Measurements from ENCODE around the gene CDR2. TPM values are rescaled to one million over a fixed set of nuclear protein-coding genes. Genes with fewer than 3 reads are reported as not detected.
A peak's percentile ranks its signal among the peaks of the same experiment; 100 is the strongest.

CDR2 gene
- total and polyA plus RNA-seq, 2 of the 13 experiments (the other 11 are each of a cell fraction or from before 2014, with no cell fraction given): 59.0 to 78.9 TPM

DNA sequence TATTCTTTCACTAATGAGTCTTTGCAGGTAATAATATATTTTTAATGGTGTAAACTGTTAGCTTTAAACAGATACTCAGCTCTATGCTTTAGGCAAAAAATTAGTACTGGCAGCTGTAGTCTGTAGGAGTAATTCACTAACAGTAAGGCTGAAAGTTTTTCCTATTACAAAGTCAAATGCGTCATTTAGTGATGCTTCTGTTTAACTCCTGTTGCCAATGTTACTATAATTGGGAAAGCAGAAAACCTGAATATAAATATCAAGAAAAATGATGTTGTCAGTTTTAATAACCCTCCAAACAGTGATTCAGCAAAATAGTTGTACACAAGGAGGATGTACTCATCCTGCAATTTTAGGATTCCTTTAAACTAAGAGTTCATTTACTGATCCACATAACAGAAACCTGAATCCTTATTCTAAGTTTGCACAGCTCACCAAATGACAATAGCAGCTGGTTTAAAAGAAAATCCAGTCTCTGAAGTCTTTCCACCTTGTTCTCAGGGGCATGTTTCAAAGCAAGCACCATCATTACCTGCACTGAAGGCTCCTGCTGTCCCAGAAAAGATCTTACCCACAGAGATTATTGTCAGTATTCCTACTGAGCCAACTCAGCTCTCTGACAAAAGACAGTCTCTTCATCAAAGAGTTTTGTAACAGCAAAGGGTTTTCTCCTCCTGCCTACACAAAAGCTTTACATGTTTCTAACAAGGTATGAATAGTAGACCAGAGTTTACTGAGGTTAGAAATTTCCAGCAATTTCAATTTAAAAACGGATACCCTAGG, 4.2 kb downstream of the CDR2 start:
- Histone ChIP-seq H3K9ac (ENCODE audit: insufficient read depth, low read depth, low read length) (peak overlapping the region; percentile 96; the same call in 1 of the 2 replicates), H3K36me3 (replicated peaks in 1 of 2; ENCODE audit: control insufficient read depth in 1 of 2, insufficient read depth in 2 of 2, low read length in 2 of 2) (peaks cover 5 to 27% of the 10 kb centered on the region in 2 experiments; a peak in 4 of 5 replicates), H3K9me3 (ENCODE audit: low read length) (no peaks in the 10 kb centered on the region), H4K20me1 (ENCODE audit: insufficient read depth, low read length) (peaks cover 46% of the 10 kb centered on the region), H3K27me3 (ENCODE audit: control insufficient read depth in 1 of 2, insufficient read depth in 2 of 2, low read length in 2 of 2) (no peaks in the 10 kb centered on the region; a peak in 1 of 5 replicates), H2AFZ (ENCODE audit: low read length) (no peak overlapping the region), H3K4me3 (replicated peaks in 1 of 3; ENCODE audit: insufficient read depth in 1 of 3, low read depth in 2 of 3, low read length in 3 of 3) (peak overlapping the region; percentile 3 to 21 (median 6); a peak in 3 of 6 replicates), H3K4me1 (ENCODE audit: insufficient read depth, low read length) (peaks cover 73% of the 10 kb centered on the region), H3K79me2 (ENCODE audit: insufficient read depth, low read length) (peaks cover 92% of the 10 kb centered on the region), H3K4me2 (ENCODE audit: low read depth, low read length) (peak overlapping the region; percentile 97), H3K27ac (ENCODE audit: extremely low read length, insufficient read depth, low read length) (peak overlapping the region; percentile 85)
- ChIA-PET CTCF (ENCODE audit: low intra/inter-chr PET ratio, low total read pairs) (no interaction called here), POLR2A (interaction anchor here (1.0 to 2.4 kb wide), 5 partner anchors 13 to 1470 kb away, joined by 3 to 22 read pairs (median 6); partner anchors contain the start of genes DCUN1D3 and LYRM1)
- ATAC-seq (no peak), FAIRE-seq (no peak), DNase-seq (ENCODE audit: low spot score) (peak; percentile 46)
- WGBS (ENCODE audit: low lambda C conversion rate): 71% methylated on average over 2 of the region's 2 CpGs
- intact Hi-C loops (cut with micrococcal nuclease; ENCODE audit: unreplicated experiment) (loop anchor here (2.0 to 5.0 kb wide), 3 partner anchors 17 to 173 kb away; no protein-coding TSS in a partner anchor), in situ Hi-C loops (cut with HindIII; ENCODE audit: extremely low pct_ligation_motif_present, low pct_unique_long_range_greater_than_20kb) (loop anchor here (10.0 kb wide), 1 partner anchor 65 kb away; no protein-coding TSS in a partner anchor)
- BruUV-seq (replicated peaks): no TSS peak
- no peak for TF ChIP-seq KMT2B (CRISPR knock-in tag; IDR thresholded peaks at IDR 0.05)
- TF ChIP-seq EP300 (IDR thresholded peaks at IDR 0.05; ENCODE audit: low read depth in 2 of 2, low read length in 2 of 2): no peak
- TF ChIP-seq EP300 (CRISPR knock-in tag; IDR thresholded peaks at IDR 0.05; ENCODE audit: borderline replicate concordance): peak; percentile 17; the same call in 1 of the 2 replicates
- no peak for TF ChIP-seq ATF1 (CRISPR knock-in tag; IDR thresholded peaks at IDR 0.05)
- TF ChIP-seq ZNF496 (CRISPR knock-in tag; IDR thresholded peaks at IDR 0.05; ENCODE audit: insufficient replicate concordance): no peak
- TF ChIP-seq, protein P1, sequence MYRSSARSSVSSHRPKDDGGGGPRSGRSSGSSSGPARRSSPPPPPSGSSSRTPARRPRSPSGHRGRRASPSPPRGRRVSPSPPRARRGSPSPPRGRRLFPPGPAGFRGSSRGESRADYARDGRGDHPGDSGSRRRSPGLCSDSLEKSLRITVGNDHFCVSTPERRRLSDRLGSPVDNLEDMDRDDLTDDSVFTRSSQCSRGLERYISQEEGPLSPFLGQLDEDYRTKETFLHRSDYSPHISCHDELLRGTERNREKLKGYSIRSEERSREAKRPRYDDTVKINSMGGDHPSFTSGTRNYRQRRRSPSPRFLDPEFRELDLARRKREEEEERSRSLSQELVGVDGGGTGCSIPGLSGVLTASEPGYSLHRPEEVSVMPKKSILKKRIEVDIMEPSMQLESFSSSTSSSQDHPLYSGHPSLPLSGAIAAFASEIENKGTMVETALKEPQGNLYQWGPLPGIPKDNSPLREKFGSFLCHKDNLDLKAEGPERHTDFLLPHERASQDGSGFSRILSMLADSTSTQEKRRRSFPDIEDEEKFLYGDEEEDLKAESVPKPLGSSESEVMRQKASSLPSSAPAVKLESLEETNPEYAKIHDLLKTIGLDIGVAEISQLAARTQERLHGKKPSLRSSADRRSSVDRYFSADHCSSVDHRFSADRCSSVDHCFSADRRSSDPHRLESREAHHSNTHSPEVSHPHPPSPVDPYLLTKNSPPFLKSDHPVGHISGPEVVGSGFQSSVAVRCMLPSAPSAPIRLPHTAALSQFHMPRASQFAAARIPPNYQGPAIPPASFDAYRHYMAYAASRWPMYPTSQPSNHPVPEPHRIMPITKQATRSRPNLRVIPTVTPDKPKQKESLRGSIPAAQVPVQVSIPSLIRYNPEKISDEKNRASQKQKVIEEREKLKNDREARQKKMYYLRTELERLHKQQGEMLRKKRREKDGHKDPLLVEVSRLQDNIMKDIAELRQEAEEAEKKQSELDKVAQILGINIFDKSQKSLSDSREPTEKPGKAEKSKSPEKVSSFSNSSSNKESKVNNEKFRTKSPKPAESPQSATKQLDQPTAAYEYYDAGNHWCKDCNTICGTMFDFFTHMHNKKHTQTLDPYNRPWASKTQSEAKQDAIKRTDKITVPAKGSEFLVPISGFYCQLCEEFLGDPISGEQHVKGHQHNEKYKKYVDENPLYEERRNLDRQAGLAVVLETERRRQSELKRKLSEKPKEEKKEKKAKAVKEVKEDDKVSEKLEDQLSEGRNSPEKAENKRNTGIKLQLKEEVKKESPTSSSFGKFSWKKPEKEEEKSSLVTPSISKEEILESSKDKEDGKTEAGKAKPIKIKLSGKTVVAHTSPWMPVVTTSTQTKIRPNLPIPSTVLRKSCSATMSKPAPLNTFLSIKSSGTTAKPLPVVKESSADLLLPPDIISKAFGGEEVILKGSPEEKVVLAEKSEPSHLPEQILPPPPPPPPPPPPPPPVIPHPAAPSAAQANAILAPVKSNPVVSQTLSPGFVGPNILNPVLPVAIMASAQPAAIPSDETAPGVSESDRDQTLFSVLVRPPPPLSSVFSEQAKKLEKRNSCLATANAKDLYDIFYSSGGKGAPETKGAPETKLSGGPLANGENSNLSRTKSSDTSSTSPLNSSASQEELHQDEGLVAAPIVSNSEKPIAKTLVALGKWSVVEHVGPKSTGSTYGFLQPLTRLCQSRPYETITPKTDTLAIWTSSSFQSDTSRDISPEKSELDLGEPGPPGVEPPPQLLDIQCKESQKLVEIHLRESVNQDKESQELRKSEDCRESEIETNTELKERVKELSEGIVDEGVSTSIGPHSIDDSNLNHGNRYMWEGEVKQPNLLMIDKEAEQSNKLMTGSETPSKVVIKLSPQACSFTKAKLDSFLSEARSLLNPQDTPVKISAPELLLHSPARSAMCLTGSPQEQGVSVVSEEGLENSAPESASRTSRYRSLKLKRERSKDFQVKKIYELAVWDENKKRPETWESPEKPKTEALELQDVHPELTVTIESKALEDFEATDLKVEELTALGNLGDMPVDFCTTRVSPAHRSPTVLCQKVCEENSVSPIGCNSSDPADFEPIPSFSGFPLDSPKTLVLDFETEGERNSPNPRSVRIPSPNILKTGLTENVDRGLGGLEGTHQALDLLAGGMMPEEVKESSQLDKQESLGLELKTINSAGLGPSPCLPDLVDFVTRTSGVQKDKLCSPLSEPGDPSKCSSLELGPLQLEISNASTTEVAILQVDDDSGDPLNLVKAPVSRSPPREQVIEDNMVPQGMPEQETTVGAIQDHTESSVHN (CRISPR knock-in tag; IDR thresholded peaks at IDR 0.05): no peak
- no peak for TF ChIP-seq FOXP1 (IDR thresholded peaks at IDR 0.05)
- TF ChIP-seq FOXP1 (CRISPR knock-in tag; IDR thresholded peaks at IDR 0.05): no peak
- TF ChIP-seq ZNF792 (CRISPR knock-in tag; IDR thresholded peaks at IDR 0.05): no peak
- TF ChIP-seq, protein P2, sequence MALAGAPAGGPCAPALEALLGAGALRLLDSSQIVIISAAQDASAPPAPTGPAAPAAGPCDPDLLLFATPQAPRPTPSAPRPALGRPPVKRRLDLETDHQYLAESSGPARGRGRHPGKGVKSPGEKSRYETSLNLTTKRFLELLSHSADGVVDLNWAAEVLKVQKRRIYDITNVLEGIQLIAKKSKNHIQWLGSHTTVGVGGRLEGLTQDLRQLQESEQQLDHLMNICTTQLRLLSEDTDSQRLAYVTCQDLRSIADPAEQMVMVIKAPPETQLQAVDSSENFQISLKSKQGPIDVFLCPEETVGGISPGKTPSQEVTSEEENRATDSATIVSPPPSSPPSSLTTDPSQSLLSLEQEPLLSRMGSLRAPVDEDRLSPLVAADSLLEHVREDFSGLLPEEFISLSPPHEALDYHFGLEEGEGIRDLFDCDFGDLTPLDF (CRISPR knock-in tag; IDR thresholded peaks at IDR 0.05): no peak

Data from HepG2 (cell line).